Retinal pigment epithelial cell (primary cell): Measurements from ENCODE around the gene BICDL1.
"Not testable (repeated sequence)": the region's sequence is repeated elsewhere in the genome, so short reads cannot be mapped to it uniquely, and the experiment has no call there.

Experiments
- DNase-seq: peaks from one replicate; pipeline ENCODE4 v3.0.0-alpha.2; 2010; ENCODE audit warnings: low read depth
- H3K4me3 ChIP-seq: 2 replicates; pipeline ENCODE4 v1.5.1; 2011; ENCODE audit warnings: mild to moderate bottlenecking, low read length, control low read depth, moderate library complexity
- CTCF ChIP-seq: conservative IDR thresholded peaks from 2 replicates; pipeline ENCODE4 v1.5.1; 2011; ENCODE audit warnings: low read depth, low read length, control low read depth, inconsistent platforms

Gene BICDL1

GRCh38 chr12:120039711-120040110 lies 50.7 kb downstream of the BICDL1 start:
- no peak overlapping the region for H3K4me3 ChIP-seq
- TF ChIP-seq CTCF: no peak
- DNase-seq: no peak

GRCh38 chr12:120041386-120042231 lies 52.6 kb downstream of the BICDL1 start:
- DNase-seq: no peak
- TF ChIP-seq CTCF: no peak
- no peak overlapping the region for H3K4me3 ChIP-seq

GRCh38 chr12:120045367-120045766 lies 56.3 kb downstream of the BICDL1 start:
- not testable (repeated sequence) for DNase-seq, H3K4me3 ChIP-seq

GRCh38 chr12:120047072-120047471 lies 58.0 kb downstream of the BICDL1 start:
- no peak overlapping the region for H3K4me3 ChIP-seq
- no peak for TF ChIP-seq CTCF
- no peak for DNase-seq

- TF ChIP-seq CTCF: no peak
- H3K4me3 ChIP-seq: no peak overlapping the region
Measured at GRCh38 chr12:120048263-120048662, 59.2 kb downstream of the BICDL1 start.

GRCh38 chr12:120049426-120049825 lies 60.4 kb downstream of the BICDL1 start:
- no peak for TF ChIP-seq CTCF
- H3K4me3 ChIP-seq: no peak overlapping the region
- DNase-seq: no peak

More at GRCh38 chr12:120048263-120048662, 59.2 kb downstream of the BICDL1 start:
- no peak for DNase-seq

- no peak overlapping the region for H3K4me3 ChIP-seq
- no peak for TF ChIP-seq CTCF
- DNase-seq: no peak
Measured at GRCh38 chr12:120051535-120051934, 62.5 kb downstream of the BICDL1 start.
